GM21381 (cell line): ENCODE measurements around the gene RASGRF2.
"Not testable (repeated sequence)": the region's sequence is repeated elsewhere in the genome, so short reads cannot be mapped to it uniquely, and the experiment has no call there.

Experiments
- ATAC-seq: cut with Tn5 transposase; IDR thresholded peaks from one replicate; pipeline ENCODE4 v1.9.1; 2021; ENCODE audit warnings: mild to moderate bottlenecking, moderate library complexity; ENCODE audit not compliant: unreplicated experiment

RASGRF2 gene

GRCh38 chr5:81020478-81021167, 60.5 kb downstream of the RASGRF2 start:
- no peak for ATAC-seq

- no peak for ATAC-seq
Measured at GRCh38 chr5:81021486-81021885, 61.3 kb downstream of the RASGRF2 start.

- ATAC-seq = no peak
Measured at GRCh38 chr5:81021951-81022687, 62.0 kb downstream of the RASGRF2 start.

GRCh38 chr5:81022688-81023084, 62.5 kb downstream of the RASGRF2 start:
- no peak for ATAC-seq

- ATAC-seq = no peak
Measured at GRCh38 chr5:81023261-81023970, 63.3 kb downstream of the RASGRF2 start.

- no peak for ATAC-seq
Measured at GRCh38 chr5:81027481-81028058, 67.4 kb downstream of the RASGRF2 start.

- ATAC-seq = not testable (repeated sequence)
Measured at GRCh38 chr5:81028888-81029287, 68.7 kb downstream of the RASGRF2 start.

- not testable (repeated sequence) for ATAC-seq
Measured at GRCh38 chr5:81029736-81030135, 69.6 kb downstream of the RASGRF2 start.

- not testable (repeated sequence) for ATAC-seq
Measured at GRCh38 chr5:81030236-81031034, 70.3 kb downstream of the RASGRF2 start.

GRCh38 chr5:81035522-81035921, 75.4 kb downstream of the RASGRF2 start:
- ATAC-seq = no peak

- no peak for ATAC-seq
Measured at GRCh38 chr5:81038495-81038894, 78.3 kb downstream of the RASGRF2 start.

- ATAC-seq = no peak
Measured at GRCh38 chr5:81044868-81045267, 84.7 kb downstream of the RASGRF2 start.

- no peak for ATAC-seq
Measured at GRCh38 chr5:81045389-81045807, 85.2 kb downstream of the RASGRF2 start.

GRCh38 chr5:81046041-81046440, 85.9 kb downstream of the RASGRF2 start:
- no peak for ATAC-seq

- ATAC-seq = no peak
Measured at GRCh38 chr5:81052325-81052724, 92.2 kb downstream of the RASGRF2 start.

- ATAC-seq = not testable (repeated sequence)
Measured at GRCh38 chr5:81053282-81053681, 93.1 kb downstream of the RASGRF2 start.

GRCh38 chr5:81058121-81058520, 98.0 kb downstream of the RASGRF2 start:
- no peak for ATAC-seq

GRCh38 chr5:81065492-81065891, 105.3 kb downstream of the RASGRF2 start:
- no peak for ATAC-seq

- no peak for ATAC-seq
Measured at GRCh38 chr5:81066102-81066501, 105.9 kb downstream of the RASGRF2 start.

GRCh38 chr5:81067406-81067805, 107.2 kb downstream of the RASGRF2 start:
- ATAC-seq = no peak

- no peak for ATAC-seq
Measured at GRCh38 chr5:81068063-81068462, 107.9 kb downstream of the RASGRF2 start.
